Lung (tissue), 12 donors: ENCODE measurements around the gene LRPPRC. TPM values are rescaled to one million over a fixed set of nuclear protein-coding genes. Genes with fewer than 3 reads are reported as not detected.

Experiments
- ATAC-seq: fragments of 200-7000 bp; cut with Tn5 transposase; one replicate; pipeline ENCODE4 v1.9.1; 2020; ENCODE audit warnings: moderate number of reproducible peaks; ENCODE audit not compliant: insufficient read depth, low FRiP score
- DNase-seq, 3 donors: peaks; one replicate each; pipeline ENCODE4 v3.0.0-alpha.2; 2013 to 2017
- H3K27ac ChIP-seq, 2 donors: one replicate each; pipeline ENCODE4 v1.5.1; 2013; ENCODE audit warnings: mild to moderate bottlenecking in 2 of 2, moderate library complexity in 2 of 2, control low read depth in 1 of 2, inconsistent platforms in 1 of 2, low read depth in 1 of 2, low read length in 1 of 2
- H3K27me3 ChIP-seq, 3 donors: one replicate each; pipeline ENCODE4 v1.5.1; 2013; ENCODE audit warnings: low read length in 2 of 3; ENCODE audit not compliant: control insufficient read depth in 3 of 3, insufficient read depth in 3 of 3
- H3K36me3 ChIP-seq, 4 donors: one replicate each; pipeline ENCODE4 v1.5.1; 2013; ENCODE audit warnings: low read length in 4 of 4, mild to moderate bottlenecking in 1 of 4, moderate library complexity in 1 of 4; ENCODE audit not compliant: control insufficient read depth in 4 of 4, insufficient read depth in 4 of 4
- H3K4me1 ChIP-seq, 5 donors: one replicate each; pipeline ENCODE4 v1.5.1; 2013; ENCODE audit warnings: low read length in 5 of 5, mild to moderate bottlenecking in 2 of 5, moderate library complexity in 1 of 5; ENCODE audit not compliant: control insufficient read depth in 5 of 5, insufficient read depth in 5 of 5
- H3K4me3 ChIP-seq: one replicate; pipeline ENCODE4 v1.5.1; 2013; ENCODE audit warnings: mild to moderate bottlenecking, control low read depth, moderate library complexity
- H3K9ac ChIP-seq, 2 donors: one replicate each; pipeline ENCODE4 v1.5.1; 2013; ENCODE audit warnings: low read length in 2 of 2, control low read depth in 1 of 2; ENCODE audit not compliant: insufficient read depth in 1 of 2
- H3K9me3 ChIP-seq, 4 donors: one replicate each; pipeline ENCODE4 v1.5.1; 2013; ENCODE audit warnings: low read length in 3 of 4, mild to moderate bottlenecking in 1 of 4, moderate library complexity in 1 of 4; ENCODE audit not compliant: control insufficient read depth in 4 of 4, insufficient read depth in 3 of 4
- CTCF ChIP-seq: IDR thresholded peaks from 2 replicates; pipeline ENCODE4 v1.5.1; 2012; ENCODE audit warnings: mild to moderate bottlenecking; ENCODE audit errors: control extremely low read depth, extremely low read depth
- WGBS, 2 donors: extraction: QIAGEN DNeasy Blood & Tissue Kit; methylation state at CpG; one replicate each; pipeline ENCODE4 v1.1.7; 2013; 5-methylcytosine and 5-hydroxymethylcytosine counted together
- polyA plus RNA-seq, 2 donors: library from polyadenylated mRNA; stranded (reverse); fragments of 200-250 nt; gene quantifications; one replicate each; pipeline ENCODE4 v1.2.1, GENCODE V29; 2013
- total RNA-seq, 2 donors: library from RNA; depleted of rRNA in 1 of 2; stranded (reverse); fragments of >200 nt in 1 of 2; gene quantifications; one replicate each; pipeline ENCODE4 v1.2.1, GENCODE V29; 2014 to 2021
- donor health status: control.
- donor health status: control.
- donor health status: Bipolar disorder and iron deficiency.
- donor health status: healthy.
- donor health status: DM: yes; HTN: yes; CAD: no.

The LRPPRC gene
- total and polyA plus RNA-seq, 4 donors: 29.5 to 96.6 (median 48.6) TPM

- ATAC-seq: no peak
- DNase-seq: peak in 2 of 3 donors; percentile 78 to 88
- Histone ChIP-seq H3K36me3 (peaks cover 13 to 30% (median 22%) of the 10 kb centered on the region in 4 donors), H3K4me3 (no peak overlapping the region), H3K9me3 (no peaks in the 10 kb centered on the region), H3K9ac (no peak overlapping the region), H3K27me3 (no peaks in the 10 kb centered on the region), H3K27ac (no peak overlapping the region), H3K4me1 (peaks cover 0 to 29% (median 0%) of the 10 kb centered on the region in 5 donors)
- no peak for TF ChIP-seq CTCF
These were observed 18.0 kb downstream of the LRPPRC start for GRCh38 chr2:43977677-43978375.

- no peaks in the 10 kb centered on the region for H3K27me3 ChIP-seq
- H3K9me3 ChIP-seq: no peaks in the 10 kb centered on the region
- no peak overlapping the region for H3K9ac ChIP-seq
- peaks cover 10 to 39% (median 24%) of the 10 kb centered on the region in 4 donors for H3K36me3 ChIP-seq
- TF ChIP-seq CTCF: no peak
- no peak overlapping the region for H3K4me3 ChIP-seq
- DNase-seq: no peak
- H3K4me1 ChIP-seq: no peaks in the 10 kb centered on the region
- no peak for ATAC-seq
- no peak overlapping the region for H3K27ac ChIP-seq
These were observed 34.9 kb downstream of the LRPPRC start for GRCh38 chr2:43960921-43961320.

- Histone ChIP-seq H3K27ac (no peak overlapping the region), H3K36me3 (peaks cover 18 to 41% (median 30%) of the 10 kb centered on the region in 4 donors), H3K9ac (no peak overlapping the region), H3K4me3 (no peak overlapping the region), H3K27me3 (no peaks in the 10 kb centered on the region), H3K4me1 (no peaks in the 10 kb centered on the region), H3K9me3 (no peaks in the 10 kb centered on the region)
- TF ChIP-seq CTCF: no peak
- no peak for DNase-seq
- no peak for ATAC-seq
- WGBS, 2 donors: 79 to 84% methylated on average over 5 of the region's 5 CpGs
These were observed 37.2 kb downstream of the LRPPRC start for GRCh38 chr2:43958397-43959275.
